Fibroblast of upper back skin (primary cell): ENCODE measurements around the gene OR8B4.
A peak's percentile ranks its signal among the peaks of the same experiment; 100 is the strongest.
"Not testable (repeated sequence)": the region's sequence is repeated elsewhere in the genome, so short reads cannot be mapped to it uniquely, and the experiment has no call there.

Experiments
- DNase-seq: peaks from one replicate; pipeline ENCODE4 v3.0.0-alpha.2; 2013

The OR8B4 gene, protein sequence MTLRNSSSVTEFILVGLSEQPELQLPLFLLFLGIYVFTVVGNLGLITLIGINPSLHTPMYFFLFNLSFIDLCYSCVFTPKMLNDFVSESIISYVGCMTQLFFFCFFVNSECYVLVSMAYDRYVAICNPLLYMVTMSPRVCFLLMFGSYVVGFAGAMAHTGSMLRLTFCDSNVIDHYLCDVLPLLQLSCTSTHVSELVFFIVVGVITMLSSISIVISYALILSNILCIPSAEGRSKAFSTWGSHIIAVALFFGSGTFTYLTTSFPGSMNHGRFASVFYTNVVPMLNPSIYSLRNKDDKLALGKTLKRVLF

DNA sequence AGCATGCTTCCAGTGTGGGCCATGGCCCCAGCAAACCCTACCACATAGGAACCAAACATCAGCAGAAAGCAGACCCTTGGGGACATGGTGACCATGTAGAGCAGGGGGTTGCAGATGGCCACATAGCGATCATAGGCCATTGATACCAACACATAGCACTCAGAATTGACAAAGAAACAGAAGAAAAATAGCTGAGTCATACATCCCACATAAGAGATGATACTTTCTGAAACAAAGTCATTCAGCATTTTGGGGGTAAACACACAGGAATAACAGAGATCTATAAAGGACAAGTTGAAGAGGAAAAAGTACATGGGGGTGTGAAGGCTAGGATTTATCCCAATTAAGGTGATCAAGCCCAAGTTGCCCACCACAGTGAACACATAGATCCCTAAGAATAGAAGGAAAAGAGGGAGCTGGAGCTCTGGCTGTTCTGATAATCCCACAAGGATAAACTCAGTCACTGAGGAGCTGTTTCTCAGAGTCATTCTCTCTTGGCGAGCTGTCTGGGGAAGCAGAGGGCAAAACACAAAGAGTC is at the start of gene OR8B4:
Gene OR8B4 (minus strand): TSS at position 488 of the 538 bp plus-strand sequence. CDS start 0 bp downstream, at position 488.
- no peak for DNase-seq

DNA sequence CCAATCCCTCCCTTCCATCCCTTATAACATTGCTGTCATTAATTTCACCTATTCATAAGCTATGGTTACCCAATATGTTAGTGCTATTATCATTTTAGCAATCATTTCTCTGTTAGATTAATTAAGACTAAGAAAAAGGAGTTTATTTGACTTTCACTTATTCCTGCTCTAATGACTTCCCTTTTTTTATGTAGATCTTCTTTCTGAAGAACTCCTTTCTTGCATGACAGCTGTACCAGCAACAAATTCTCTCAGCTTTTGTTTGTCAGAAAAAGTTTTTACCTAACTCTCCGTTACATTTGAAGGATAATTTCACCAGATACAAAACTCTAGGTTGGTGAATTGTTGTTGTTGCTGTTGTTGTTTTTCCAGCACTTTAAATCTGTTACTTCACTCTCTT is 49.4 kb upstream of the OR8B4 start:
- DNase-seq, result no peak

DNA sequence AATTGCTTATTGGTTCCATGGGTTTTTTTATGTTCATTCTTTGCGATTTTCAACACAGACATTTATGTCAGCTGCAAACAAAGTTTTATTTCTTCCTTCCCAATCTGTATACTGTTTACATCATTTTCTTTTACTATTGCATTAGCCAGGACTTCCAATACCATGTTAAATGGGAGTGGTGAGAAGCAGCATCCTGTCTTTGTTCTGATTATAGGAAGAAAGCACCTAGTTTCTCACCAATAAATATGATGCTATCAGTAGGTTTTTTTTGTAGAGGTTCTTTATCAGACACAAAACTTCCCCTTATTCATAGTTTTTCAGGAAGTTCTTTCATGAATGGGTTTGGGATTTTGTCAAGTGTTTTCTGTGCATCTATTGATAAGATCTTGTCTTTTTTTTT is 48.8 kb upstream of the OR8B4 start:
- DNase-seq, result no peak

DNA sequence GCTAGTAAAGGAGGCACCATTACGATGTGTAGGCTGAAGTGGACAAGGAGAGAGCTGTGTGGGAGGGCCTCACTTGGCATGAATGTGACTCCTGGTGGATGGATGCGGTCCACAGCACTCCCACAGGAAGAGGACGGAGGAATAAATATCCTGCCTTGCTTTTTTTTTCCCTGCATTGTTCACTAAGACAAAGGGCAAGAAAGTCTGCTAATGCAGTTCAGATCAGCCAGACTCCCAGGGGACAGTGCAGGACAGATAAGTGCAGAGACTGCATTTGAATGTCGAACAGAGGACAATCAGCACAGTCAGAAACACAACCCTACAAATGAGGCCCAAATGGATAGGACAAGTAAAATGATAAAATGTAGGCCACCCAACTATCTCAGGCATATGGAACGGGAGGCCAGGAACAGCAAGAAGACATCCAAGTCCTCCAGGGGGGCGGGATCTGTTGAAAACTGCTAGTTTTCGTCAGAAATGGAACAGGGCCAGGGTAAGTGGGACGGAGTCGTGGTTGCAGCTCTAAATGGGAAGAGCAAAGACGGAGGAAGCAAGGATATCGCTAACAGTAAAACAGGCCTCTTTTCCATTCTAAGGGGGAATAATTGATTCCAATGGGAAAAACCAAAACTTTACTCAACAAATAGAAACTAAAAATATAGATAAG is 46.0 kb upstream of the OR8B4 start:
- no peak for DNase-seq

DNA sequence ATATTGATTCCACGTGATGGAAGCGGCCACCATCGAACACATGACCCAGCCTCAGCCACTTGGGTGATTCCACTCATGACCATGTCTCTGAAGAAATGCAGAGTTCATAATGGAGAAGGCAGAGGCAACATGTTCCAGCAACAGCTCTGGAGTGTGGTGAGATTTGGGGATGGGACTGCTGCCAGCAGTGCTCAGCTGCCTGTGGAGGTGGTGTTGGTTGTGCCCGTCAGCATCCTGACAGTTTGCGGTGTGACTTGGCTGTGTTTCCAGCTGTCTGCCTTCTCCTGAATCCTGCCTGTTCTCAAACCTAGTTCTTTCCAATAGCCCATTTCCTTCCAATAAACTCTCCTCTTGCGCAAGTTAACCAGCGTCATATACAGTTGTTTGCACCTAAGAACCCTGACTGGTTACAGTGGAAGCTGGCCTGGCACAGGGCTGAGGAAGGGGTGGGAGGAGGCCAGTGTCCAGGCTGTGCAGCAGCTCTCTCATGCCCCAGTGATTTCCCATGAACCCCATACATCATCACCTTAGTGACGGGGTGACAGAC is 42.8 kb upstream of the OR8B4 start:
- DNase-seq, result no peak

DNA sequence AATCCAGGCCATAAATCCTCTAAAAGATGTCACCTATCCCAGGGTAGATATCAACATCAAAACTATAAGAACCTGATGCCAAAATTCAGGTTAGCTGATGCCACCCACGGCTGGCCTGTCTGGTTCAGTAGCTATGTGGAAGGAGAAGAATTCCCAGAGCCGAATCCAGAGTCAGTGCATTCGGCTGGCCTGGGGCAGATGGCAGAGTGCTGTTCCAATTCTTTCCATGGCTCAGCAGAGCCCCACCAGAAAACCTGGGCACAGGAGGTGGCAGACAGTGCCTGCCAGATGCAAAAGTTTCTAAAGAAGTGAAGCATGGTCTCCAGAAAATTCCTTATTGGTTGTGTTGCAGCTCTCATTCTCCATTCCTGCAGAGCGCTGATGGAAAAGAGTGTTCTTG is 40.7 kb upstream of the OR8B4 start:
- DNase-seq, result no peak

DNA sequence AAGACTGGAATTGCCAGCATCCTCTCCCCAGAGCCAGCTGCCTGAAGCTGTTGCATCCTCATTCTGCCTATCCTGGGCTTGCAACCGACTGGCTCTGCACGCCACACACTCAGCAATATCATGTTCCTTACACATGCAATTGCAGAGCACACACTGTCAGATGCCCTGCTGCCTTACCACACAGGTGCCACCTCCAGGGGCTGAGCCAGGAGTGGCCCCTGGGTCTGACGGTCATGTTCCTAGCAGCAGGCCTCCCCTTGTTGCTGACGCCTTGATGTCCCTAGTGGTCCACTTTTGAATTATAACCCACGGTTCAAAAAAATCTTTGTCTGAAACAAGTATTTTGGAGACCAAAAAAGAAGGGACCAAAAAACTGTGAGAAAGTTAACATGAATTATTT is 39.3 kb upstream of the OR8B4 start:
- no peak for DNase-seq

DNA sequence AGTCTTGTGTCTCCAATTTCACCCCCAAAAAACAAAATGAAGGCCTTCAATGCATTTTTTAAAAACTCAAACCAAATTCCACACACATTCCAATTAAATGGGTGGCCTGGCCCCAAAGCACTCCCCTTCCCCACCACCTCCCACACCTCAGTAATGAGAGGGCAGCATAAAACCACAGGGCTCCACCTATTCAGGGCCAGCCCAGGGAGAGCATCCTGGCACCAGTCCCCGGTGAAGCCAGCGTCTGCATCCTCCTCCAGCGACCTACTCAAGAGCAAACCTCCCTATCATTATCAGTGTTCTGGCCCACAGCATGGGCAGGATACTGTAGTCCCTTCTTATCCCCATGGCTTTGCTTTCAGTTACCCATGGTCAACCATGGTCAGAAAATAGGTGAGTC is 38.7 kb upstream of the OR8B4 start:
- no peak for DNase-seq

DNA sequence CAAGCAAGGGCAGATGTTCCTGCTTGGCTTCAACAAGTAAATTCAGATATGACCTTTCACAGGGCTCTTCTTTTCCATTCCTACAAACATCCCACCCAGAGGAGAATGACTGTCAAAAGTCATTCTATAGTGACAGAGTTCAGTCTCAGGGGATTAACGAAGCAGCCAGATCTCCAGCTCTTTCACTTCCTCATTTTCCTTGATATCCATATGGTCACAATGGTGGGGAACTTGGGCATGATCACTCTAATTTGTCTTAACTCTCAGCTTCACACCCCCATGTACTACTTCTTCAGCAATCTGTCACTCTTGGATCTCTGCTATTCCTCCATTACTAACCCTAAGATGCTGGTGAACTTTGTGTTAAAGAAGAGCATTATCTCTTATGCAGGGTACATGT is 35.8 kb upstream of the OR8B4 start:
- DNase-seq, result no peak

DNA sequence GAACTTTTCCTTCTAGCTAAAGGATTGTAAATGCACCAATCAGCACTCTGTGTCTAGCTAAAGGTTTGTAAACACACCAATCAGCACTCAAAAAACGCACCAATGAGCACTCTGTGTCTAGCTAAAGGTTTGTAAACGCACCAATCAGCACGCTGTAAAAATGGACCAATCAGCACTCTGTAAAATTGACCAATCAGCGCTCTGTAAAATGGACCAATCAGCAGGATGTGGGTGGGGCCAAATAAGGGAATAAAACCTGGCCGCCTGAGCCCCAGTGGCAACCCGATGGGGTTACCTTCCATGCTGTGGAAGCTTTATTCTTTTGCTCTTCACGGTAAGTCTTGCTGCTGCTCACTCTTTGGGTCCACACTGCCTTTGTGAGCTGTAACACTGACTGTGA is 34.7 kb upstream of the OR8B4 start:
- not testable (repeated sequence) for DNase-seq

DNA sequence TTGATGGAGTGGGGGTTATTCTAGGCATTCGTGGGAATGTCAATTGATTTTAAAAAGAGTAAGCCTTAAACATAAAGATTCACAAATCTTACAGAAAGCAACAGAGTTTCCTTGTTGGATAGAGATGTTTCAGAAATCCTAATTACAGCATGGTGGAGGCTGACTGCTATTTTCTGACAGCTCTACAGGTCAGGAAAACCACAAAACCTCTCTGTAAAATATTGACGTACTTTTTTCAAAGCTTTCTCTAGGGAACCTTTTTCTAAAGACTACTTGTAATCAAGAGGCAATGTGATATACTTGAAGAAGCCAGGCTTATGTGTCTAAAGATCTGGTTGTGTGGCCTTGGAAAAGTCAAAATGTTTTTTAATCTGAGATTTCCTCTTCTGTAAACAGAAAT is 29.9 kb upstream of the OR8B4 start:
- no peak for DNase-seq

DNA sequence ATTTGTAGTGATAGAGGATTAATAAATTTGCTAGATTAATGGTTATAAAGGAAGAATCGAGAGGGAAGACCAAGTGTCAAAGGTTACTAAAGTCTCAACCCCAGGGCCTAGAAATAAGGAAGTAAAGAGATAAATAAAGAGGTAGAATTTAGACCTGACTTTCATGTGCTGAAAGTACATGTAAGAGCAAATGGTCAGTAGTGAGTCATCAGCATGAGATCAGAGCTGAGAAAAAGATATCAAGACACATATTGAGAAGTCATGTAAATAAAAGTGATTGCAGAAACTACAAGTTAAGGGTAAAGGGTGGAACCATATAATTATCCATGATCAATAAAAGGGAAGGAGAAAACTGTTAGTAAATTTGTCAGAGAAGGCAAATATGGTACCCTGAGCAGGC is 22.2 kb upstream of the OR8B4 start:
- DNase-seq, result no peak

DNA sequence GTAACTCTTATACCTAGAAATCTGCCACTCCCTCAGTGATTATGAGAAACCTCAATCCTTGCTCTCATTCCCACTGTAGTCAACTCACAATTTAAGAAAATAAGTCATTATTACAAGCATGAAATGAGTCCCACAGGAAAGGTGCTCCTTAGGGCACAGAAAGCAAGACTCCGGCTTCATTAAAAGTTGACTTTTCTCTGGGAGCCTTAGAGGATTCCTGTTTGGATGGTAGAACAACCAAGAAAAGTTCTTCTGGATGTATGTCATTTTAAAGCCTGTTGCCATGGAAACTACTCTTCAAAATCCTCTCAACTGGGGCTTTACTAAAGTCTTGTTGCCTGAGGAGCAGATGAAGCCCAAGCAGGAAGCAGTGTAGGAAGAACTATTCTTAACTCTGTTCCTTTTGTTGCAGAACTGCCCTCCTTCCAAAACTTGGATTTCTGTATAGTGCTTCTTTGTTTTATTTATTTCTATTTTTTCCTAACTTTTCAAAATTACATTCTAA is 21.0 kb upstream of the OR8B4 start, which contains the start of gene OR8B8:
Gene OR8B8 (minus strand): TSS at position 51 of the 505 bp plus-strand sequence. CDS start 4,611 bp downstream, outside the sequence.
- DNase-seq, result no peak

DNA sequence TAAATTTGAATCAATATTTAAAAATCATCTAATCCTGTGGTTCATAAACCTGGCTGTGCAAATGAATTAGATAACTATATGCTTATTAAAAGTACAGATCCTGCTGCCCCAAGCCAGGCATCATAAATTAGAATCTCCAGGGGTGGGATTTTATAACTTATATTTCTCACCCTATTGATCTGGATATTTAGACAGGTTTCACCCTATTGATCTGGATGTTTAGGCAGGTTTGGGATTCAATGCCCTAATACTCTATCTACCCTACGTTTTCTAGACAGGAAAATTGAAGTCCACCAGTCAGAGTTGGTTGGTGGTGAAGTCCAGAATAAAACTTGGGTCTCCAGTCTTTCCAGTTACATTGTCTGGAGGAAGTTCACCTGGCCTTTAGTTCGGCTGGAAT is 18.2 kb upstream of the OR8B4 start:
- no peak for DNase-seq

DNA sequence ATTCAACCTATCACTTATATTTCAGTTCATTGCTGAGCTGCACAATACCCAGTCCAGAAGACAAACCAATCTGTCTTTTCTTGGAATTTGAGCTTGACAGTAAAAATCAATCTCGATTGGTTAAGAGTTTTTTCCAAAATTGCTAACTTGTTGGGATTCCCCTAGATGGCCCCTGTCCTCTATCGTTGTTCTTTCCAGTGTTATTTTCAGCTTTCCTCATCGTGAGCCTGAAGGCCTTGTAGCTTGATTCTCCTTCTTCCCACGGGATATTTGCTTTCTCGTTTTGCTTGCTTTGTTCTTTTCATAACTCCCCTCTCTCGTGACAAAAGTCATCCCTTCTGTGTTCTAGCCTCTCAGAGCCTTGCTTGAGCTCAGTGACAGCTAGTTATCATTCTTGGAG is 17.8 kb upstream of the OR8B4 start:
- DNase-seq, result peak; percentile 2

DNA sequence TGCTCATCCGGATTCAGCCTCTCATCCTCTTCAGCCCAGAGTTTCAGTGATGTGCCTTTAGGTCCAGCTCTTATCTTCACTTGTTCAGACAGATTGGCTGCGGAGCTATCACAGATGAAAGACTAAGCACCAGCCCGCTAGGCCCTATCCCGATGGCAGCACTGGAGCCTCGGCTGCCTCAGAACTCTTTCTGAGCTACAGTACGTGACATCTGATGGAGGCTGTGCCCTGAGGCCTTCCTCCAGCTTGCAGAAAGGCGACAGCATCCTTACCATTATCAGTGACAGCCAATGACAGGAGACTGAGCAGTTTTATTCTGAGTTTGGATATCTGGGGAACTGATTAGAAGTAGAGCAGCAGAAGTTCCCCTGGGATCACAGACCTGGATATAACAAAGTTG is 16.8 kb upstream of the OR8B4 start:
- DNase-seq, result no peak

DNA sequence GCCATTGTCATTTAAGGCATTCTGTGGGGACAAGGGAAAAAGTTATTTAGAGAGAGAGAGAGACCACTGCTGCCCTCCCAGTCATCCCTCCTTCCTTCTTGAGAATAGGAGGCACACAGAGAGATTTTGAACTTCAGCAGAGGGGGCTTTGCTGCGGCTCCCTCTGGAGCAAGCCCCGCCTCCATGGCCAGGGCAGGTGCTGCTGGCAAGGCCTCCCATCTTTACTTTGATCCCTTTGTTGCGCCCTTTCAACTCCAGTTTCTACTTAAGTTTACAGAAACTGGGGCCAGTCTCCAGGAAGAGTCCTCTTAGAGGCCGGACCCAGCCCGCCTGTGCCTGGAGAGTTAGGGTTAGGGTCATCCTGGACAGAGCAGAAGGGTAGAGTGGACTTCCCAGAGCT is 16.4 kb upstream of the OR8B4 start:
- DNase-seq, result no peak

DNA sequence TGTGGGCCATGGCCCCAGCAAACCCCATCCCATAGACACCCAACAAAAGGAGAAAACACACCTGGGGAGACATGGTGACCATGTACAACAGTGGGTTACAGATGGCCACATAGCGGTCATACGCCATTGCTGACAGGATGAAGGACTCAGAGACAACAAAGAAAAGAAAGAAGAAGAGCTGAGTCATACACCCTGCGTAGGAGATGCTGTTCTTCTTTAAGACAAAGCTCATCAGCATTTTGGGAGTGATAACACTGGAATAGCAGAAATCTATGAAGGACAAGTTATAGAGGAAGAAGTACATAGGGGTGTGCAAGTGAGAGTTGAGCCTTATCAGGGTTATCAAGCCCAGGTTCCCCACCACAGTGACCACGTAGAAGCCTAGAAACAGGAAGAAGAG is 15.9 kb upstream of the OR8B4 start:
- no peak for DNase-seq

DNA sequence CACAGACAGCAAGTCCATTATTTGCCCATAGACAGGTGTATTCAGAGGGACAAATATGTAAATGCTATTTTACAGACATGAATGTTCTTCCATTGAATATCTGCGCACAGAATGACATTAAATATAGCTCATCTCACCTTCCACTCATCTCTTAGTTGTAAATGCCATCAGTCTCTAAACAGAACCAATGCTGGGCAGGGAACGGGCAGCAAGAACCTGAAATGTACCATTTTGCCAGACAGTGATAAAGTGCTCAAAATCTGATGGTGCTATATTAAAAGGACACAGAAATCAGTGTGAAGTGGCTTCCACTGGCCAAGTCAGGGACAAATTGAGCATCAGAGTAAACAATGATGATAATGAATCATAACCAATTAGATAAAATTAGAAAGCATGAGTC is 10.0 kb upstream of the OR8B4 start:
- no peak for DNase-seq

DNA sequence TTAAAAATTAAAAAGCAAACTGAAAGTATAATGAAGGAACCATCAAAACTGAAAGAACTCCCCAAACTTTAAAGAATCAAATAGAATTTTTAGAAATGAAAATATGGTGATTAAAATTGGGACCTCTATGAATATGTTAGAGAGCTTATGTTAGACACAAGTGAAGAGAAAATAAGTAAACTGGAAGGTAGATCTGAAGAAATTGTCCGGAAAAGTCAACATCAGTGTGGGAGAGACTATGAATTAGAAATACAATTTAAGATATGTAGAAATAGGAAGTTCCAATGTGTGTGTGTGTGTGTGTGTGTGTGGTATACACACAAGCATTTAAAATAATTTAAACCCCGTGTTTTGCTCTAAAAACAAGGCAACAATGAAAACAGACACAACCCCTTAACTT is 4.9 kb upstream of the OR8B4 start:
- DNase-seq, result no peak

DNA sequence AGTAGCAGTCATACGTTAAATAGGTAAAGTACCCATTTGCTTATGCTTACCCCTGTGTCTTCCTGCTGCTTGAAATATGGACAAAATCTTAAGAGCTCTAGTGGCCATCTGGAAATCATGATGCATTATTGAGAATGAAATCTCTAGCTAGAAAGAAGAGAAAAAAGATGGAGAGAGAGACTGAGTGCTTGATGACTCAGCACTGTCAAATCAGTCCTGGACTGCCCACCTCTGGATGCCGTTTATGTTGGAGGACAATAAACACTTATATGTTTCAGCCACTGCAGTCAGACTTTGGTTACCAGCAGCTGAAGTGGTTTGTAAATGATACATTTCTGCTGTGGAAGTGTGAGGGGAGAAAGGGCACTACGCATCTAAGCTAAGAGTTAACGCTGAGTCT is 3.6 kb downstream of the OR8B4 start:
- no peak for DNase-seq

DNA sequence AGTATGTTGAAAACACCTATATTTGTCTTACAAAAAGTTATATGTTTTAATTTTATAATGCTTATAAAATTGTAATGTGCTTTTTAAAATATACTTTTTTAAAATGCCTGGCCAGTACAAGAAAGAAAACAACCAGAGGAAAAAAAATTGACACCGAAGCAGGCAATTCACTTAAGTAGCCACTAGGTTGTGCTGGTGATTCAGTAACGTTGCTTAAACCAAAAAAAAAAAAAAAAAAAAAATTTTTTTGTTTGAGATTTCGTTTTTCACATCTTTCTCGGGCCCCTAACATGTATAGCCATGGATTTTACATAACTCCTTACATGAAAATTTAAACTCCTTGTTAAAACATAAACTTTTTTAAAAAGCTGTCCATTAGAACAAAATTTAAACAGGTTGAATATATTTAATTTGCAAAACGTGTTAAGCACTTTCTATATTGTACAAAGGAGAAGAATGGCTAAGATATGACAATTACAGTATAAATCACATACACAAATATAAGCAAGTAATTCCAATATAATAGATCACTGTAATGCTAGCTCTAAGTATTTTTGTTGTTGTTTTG is 9.2 kb downstream of the OR8B4 start:
- peak; percentile 45 for DNase-seq

DNA sequence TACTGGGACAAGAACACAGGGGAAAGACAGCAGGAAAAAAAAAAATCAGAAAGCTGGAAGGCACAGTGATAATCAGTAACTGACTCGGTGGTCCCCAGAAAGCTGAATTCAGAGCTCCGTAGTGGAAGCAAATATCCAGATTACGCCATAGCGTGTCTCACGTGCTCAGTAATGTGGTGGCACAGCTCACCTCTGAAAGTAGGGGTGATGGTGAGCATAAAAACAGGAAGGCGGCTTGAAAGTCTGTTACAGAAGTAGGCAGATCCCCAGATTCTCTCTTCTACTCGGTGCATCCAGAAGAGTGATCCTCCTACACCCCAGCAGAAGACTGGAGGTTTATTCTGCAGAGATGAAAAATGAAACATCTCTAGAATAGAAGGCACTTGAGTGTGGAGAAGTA is 14.8 kb downstream of the OR8B4 start:
- no peak for DNase-seq

DNA sequence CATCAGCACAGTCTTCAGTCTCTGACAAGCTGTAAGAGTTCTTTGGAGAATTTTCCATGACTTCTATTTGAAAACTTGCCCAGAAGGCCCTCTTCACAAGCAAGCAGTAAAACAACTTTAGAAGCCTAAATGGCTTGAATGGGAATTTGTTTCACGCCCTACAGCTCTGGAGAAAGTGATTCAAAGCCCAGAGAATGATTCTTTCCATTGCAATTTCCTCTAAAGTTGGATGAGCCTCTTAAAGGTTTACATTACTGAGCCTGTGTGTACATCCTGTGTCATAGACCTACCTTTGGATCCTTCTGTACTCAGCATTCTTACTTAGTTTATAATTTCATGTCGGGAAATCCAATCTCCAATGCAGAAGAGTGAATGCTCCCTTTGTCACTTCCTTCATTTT is 19.1 kb downstream of the OR8B4 start:
- DNase-seq, result peak; percentile 20
